Right cardiac atrium (tissue), 5 donors: Measurements from ENCODE around the gene ZSWIM6. TPM values are rescaled to one million over a fixed set of nuclear protein-coding genes. Genes with fewer than 3 reads are reported as not detected.

Experiments used
- ATAC-seq, 2 donors: fragments of 200-7000 bp; cut with Tn5 transposase; one replicate each; pipeline versions ENCODE4 v1.8.0 to v1.9.1; 2020; ENCODE audit warnings: moderate library complexity in 2 of 2, mild to moderate bottlenecking in 1 of 2
- DNase-seq, 3 donors: peaks; one replicate each; pipeline ENCODE4 v3.0.0-alpha.2; 2020
- H3K27ac ChIP-seq: one replicate; pipeline ENCODE4 v1.5.1; 2013; ENCODE audit warnings: mild to moderate bottlenecking, low read length, control low read depth, moderate library complexity
- H3K27me3 ChIP-seq: one replicate; pipeline ENCODE4 v1.6.1; 2013; ENCODE audit not compliant: control insufficient read depth, insufficient read depth
- H3K4me1 ChIP-seq: one replicate; pipeline ENCODE4 v1.6.1; 2013; ENCODE audit warnings: low read length; ENCODE audit not compliant: control insufficient read depth, insufficient read depth
- H3K4me3 ChIP-seq: one replicate; pipeline ENCODE4 v1.5.1; 2013; ENCODE audit warnings: low read length, control low read depth
- H3K9me3 ChIP-seq: one replicate; pipeline ENCODE4 v1.6.1; 2013; ENCODE audit warnings: low read length; ENCODE audit not compliant: control insufficient read depth
- WGBS: extraction: QIAGEN DNeasy Blood & Tissue Kit; methylation state at CpG from one replicate; pipeline ENCODE4 v1.1.7; 2013; 5-methylcytosine and 5-hydroxymethylcytosine counted together
- intact Hi-C, 4 donors: fragments of 100-400 bp; cut with DNase I; formaldehyde crosslinking; loops; one replicate each; pipeline versions ENCODE4 v1.11.0 to v1.14.0; 2022 to 2023
- polyA plus RNA-seq: library from polyadenylated mRNA; stranded (reverse); fragments of 200-250 nt; gene quantifications from one replicate; pipeline ENCODE4 v1.2.3, GENCODE V29; 2013
- total RNA-seq, 4 donors: library from RNA; stranded (reverse); fragmentation: NEBNext Ultra II Directional; extraction: Animal tissue kit (Norgen Biotek cat#: 25700); gene quantifications; one replicate each; pipeline ENCODE4 v1.2.1, GENCODE V29; 2021
- donor health status: healthy with polysubstance abuse.
- donor health status: DM: no; HTN: yes; CAD: no.
- donor health status: DM: no; HTN: no; CAD: no.
- donor health status: DM: no; HTN: yes; CAD: no; lungs with severe emphysema.
- donor health status: DM: yes; HTN: yes; CAD: no.

Gene ZSWIM6
- total and polyA plus RNA-seq, 5 donors: 2.5 to 7.9 (median 6.8) TPM

GRCh38 chr5:61425918-61426317 lies 93.9 kb downstream of the ZSWIM6 start:
- ATAC-seq (no peak), DNase-seq (no peak)
- H3K4me1 ChIP-seq: peaks cover 7% of the 10 kb centered on the region
- intact Hi-C loops: no loop called here
- no peaks in the 10 kb centered on the region for H3K9me3 ChIP-seq
- H3K4me3 ChIP-seq: no peak overlapping the region
- H3K27ac ChIP-seq: no peak overlapping the region
- 91% methylated on average over 1 of the region's 1 CpG for WGBS
- no peaks in the 10 kb centered on the region for H3K27me3 ChIP-seq

DNA sequence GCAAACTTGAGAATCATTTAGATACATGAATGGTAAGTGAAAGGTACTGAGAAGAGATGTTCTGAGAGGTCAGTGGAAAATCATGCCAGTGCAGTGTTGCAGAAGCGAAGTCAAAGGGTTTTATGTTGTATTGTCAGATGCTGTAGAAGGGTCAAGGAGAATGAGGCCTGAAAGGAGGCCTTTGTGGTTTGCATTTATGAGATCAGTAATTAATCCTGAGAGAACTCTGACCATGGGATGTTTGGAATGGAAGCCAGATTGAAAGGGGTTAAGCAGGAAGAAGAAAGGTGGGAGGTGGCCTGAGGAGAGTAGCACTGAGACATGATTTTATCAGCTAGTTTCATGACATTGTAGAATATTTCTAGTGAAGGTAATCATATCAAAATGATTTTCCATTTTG lies 97.8 kb downstream of the ZSWIM6 start:
- no peak overlapping the region for H3K4me3 ChIP-seq
- H3K27me3 ChIP-seq: no peaks in the 10 kb centered on the region
- peaks cover 4% of the 10 kb centered on the region for H3K4me1 ChIP-seq
- WGBS: 88% methylated on average over 1 of the region's 1 CpG
- H3K27ac ChIP-seq: no peak overlapping the region
- ATAC-seq (no peak), DNase-seq (no peak)
- H3K9me3 ChIP-seq: no peaks in the 10 kb centered on the region
- intact Hi-C loops: no loop called here

GRCh38 chr5:61431923-61432620 lies 100.0 kb downstream of the ZSWIM6 start:
- WGBS: 52% methylated on average over 6 of the region's 6 CpGs
- intact Hi-C loops: no loop called here
- Histone ChIP-seq H3K27ac (peak overlapping the region; percentile 45), H3K4me1 (peaks cover 4% of the 10 kb centered on the region), H3K27me3 (no peaks in the 10 kb centered on the region), H3K9me3 (no peaks in the 10 kb centered on the region), H3K4me3 (no peak overlapping the region)
- no peak for ATAC-seq
- no peak for DNase-seq

DNA sequence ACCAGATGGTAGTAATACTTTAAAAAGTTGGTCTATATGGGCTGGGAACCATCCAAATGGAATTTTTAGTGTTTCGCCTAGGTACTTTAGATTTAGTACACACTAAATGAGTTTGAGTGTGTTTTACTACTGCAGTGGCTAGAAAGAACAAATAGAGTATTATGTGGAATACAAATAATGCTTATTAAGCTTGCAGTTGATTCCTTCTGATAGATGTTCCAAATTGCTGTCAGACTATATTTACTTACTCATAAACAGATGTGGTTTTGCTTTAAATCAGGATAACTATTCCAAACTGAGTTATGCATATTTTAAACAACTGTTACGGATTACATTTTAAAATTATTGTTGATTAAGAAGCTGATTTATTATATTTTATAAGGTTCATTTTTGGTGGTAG lies 103.3 kb downstream of the ZSWIM6 start:
- Histone ChIP-seq H3K27me3 (no peaks in the 10 kb centered on the region), H3K4me3 (no peak overlapping the region), H3K4me1 (no peaks in the 10 kb centered on the region), H3K27ac (no peak overlapping the region), H3K9me3 (no peaks in the 10 kb centered on the region)
- whole genome bisulfite sequencing: 92% methylated on average over 2 of the region's 2 CpGs
- DNase-seq (no peak), ATAC-seq (no peak)
- intact Hi-C loops: no loop called here

DNA sequence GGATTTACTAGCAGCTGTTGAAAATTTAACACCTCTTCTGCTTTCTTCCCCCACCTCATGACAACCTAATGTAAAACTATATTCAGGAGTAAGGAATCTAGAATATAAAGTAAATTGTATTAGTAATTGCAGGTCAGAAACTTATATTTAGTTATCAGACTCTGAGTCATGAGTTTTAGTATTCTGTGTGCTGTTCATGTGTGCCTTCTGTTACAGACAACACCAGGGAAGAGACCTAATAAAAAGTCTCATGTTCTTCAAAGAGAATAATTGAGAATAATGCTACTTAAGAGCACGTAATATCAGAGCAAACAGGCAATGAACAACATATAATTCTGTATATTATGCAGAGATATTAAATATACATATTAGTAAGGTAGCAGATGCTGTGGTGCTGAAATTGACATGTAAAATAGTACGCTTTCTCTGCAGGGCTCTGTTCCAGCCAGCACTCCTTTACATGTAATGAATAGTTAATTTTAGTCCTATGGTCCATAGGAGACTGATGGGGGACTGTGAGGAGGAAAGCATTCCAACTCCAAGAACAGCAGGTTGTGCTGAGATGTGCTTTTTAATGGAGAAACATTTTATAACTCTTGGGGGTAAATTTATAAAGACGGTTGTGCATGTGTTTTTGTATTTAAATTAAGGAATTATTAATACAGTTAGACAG lies 106.4 kb downstream of the ZSWIM6 start:
- intact Hi-C loops: no loop called here

GRCh38 chr5:61440086-61440485 lies 108.0 kb downstream of the ZSWIM6 start:
- Histone ChIP-seq H3K27ac (no peak overlapping the region), H3K4me1 (no peaks in the 10 kb centered on the region), H3K9me3 (no peaks in the 10 kb centered on the region), H3K4me3 (no peak overlapping the region), H3K27me3 (no peaks in the 10 kb centered on the region)
- DNase-seq (no peak), ATAC-seq (no peak)
- intact Hi-C loops: no loop called here
- WGBS: 96% methylated on average over 3 of the region's 3 CpGs

More for the DNA sequence above, 106.4 kb downstream of the ZSWIM6 start:
- WGBS: 88% methylated on average over 3 of the region's 3 CpGs
- DNase-seq: no peak
- H3K27me3 ChIP-seq: no peaks in the 10 kb centered on the region
- no peak overlapping the region for H3K4me3 ChIP-seq
- no peak for ATAC-seq
- no peaks in the 10 kb centered on the region for H3K9me3 ChIP-seq
- H3K27ac ChIP-seq: no peak overlapping the region
- H3K4me1 ChIP-seq: no peaks in the 10 kb centered on the region

GRCh38 chr5:61440596-61440995 lies 108.5 kb downstream of the ZSWIM6 start:
- H3K9me3 ChIP-seq: no peaks in the 10 kb centered on the region
- 65% methylated on average over 3 of the region's 3 CpGs for WGBS
- no peaks in the 10 kb centered on the region for H3K4me1 ChIP-seq
- no peak overlapping the region for H3K27ac ChIP-seq
- ATAC-seq: no peak
- intact Hi-C loops: no loop called here
- no peaks in the 10 kb centered on the region for H3K27me3 ChIP-seq
- H3K4me3 ChIP-seq: no peak overlapping the region
- no peak for DNase-seq

- no peak overlapping the region for H3K4me3 ChIP-seq
- ATAC-seq: no peak
- H3K9me3 ChIP-seq: no peaks in the 10 kb centered on the region
- H3K27ac ChIP-seq: no peak overlapping the region
- no peaks in the 10 kb centered on the region for H3K4me1 ChIP-seq
- 97% methylated on average over 4 of the region's 4 CpGs for WGBS
- DNase-seq: no peak
- H3K27me3 ChIP-seq: no peaks in the 10 kb centered on the region
- intact Hi-C loops: no loop called here
Observed at GRCh38 chr5:61441742-61442141, 109.7 kb downstream of the ZSWIM6 start.

DNA sequence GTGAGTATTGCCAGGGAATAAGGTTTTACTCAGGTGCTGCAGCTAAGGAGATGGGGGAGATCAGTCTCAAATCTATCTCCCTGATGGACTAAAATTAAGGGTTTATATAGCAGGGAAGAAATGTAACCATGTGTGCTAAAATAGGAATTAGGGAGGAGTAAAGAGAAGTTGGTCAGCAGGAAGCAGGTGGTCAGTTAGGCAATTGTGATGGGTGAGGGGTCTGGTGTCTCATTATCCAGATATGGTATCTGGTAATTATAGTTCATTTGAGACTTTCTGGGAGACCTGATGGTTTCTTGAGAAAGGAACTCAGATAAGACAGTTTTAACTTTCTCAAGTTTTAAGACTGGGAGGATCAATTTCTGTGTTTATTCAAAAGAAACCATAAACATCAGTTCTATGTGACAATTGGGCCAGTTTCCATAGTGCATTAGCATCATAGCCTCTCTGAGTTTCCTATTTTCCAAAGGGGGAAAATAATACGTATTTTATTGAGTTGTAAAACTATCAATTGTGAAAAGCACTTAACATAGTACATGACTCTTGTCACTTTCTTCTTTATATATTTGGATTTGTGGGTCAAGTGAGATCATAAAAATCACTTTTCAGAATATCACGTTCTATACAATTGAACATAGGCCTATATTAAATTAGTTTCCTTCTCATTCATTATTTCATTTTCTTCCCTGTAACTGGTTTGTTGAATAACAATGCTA lies 115.9 kb downstream of the ZSWIM6 start:
- H3K27ac ChIP-seq: no peak overlapping the region
- ATAC-seq (no peak), DNase-seq (no peak)
- intact Hi-C loops: no loop called here
- no peaks in the 10 kb centered on the region for H3K27me3 ChIP-seq
- H3K4me3 ChIP-seq: no peak overlapping the region
- peaks cover 2% of the 10 kb centered on the region for H3K4me1 ChIP-seq
- H3K9me3 ChIP-seq: no peaks in the 10 kb centered on the region
- WGBS: 95% methylated on average over 2 of the region's 2 CpGs

DNA sequence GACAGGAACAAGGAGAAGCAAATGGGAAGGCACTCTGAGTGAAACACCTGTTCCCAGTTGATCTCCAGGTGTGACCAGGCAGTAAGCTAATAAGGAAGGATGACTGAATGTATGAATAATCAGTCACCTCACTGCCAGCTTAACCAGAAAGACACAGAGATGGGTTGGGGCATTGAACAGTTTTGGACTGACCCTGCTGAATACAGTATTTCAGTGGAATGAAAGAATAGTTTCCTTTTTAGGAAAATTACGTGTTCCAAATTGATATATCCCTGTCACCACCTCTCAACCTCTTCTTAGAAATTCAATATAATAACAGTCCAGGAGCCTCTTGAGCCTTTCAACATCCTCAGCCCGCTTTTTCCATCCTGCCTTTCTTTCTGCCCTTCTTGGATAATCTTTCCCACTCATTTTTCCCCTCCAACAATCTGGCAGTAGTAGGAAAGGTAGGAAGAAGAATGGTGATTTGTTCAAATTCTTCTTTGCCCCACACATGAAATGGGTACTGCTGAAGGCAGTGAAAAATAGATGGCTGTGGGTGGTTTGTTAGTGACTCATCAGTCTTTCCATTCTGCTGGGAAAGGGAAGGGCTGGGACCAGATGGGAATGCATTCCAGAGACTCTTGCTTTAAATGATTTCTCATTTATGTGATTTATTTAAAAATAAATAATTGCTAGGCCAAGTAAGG lies 117.9 kb downstream of the ZSWIM6 start:
- H3K9me3 ChIP-seq: no peaks in the 10 kb centered on the region
- no peak overlapping the region for H3K27ac ChIP-seq
- H3K27me3 ChIP-seq: no peaks in the 10 kb centered on the region
- H3K4me3 ChIP-seq: no peak overlapping the region
- peaks cover 2% of the 10 kb centered on the region for H3K4me1 ChIP-seq
- DNase-seq: no peak
- intact Hi-C loops: no loop called here
- whole genome bisulfite sequencing: 80% methylated on average over 2 of the region's 2 CpGs
- ATAC-seq: peak; percentile 78 to 97
